ENCODE measurements around the gene LBX2. TPM values are rescaled to one million over a fixed set of nuclear protein-coding genes. Genes with fewer than 3 reads are reported as not detected.

The LBX2 gene
- total RNA-seq, 1 donor from 2014 or later: 0.54 TPM

Other genes starting within 250 kb of the LBX2 start
- gene SLC4A5, start 156.2 kb downstream of the LBX2 start, total RNA-seq: 0.47 and 0.71 TPM in 2 replicates
- gene DCTN1, start 119.3 kb downstream of the LBX2 start, total RNA-seq: 83.0 and 84.0 TPM in 2 replicates
- gene C2orf81, start 78.0 kb downstream of the LBX2 start, total RNA-seq: 1.9 and 2.4 TPM in 2 replicates
- gene WDR54, start 77.9 kb downstream of the LBX2 start, total RNA-seq: 56.4 and 58.6 TPM in 2 replicates
- gene RTKN, start 57.7 kb downstream of the LBX2 start, total RNA-seq: 4.0 and 4.2 TPM in 2 replicates
- gene INO80B, start 44.5 kb downstream of the LBX2 start, total RNA-seq: 67.8 and 70.0 TPM in 2 replicates
- gene WBP1, start 41.2 kb downstream of the LBX2 start, total RNA-seq: 32.6 and 35.3 TPM in 2 replicates
- 87.7 and 88.6 TPM in 2 replicates for gene MOGS, start 34.2 kb downstream of the LBX2 start, total RNA-seq
- 118 and 124 TPM in 2 replicates for gene MRPL53, start 26.9 kb downstream of the LBX2 start, total RNA-seq
- gene CCDC142, start 16.6 kb downstream of the LBX2 start, total RNA-seq: 30.4 and 36.3 TPM in 2 replicates
- gene TTC31, start 16.5 kb downstream of the LBX2 start, total RNA-seq: 30.2 and 32.2 TPM in 2 replicates
- 41.9 and 45.0 TPM in 2 replicates for gene PCGF1, start 8.1 kb upstream of the LBX2 start, total RNA-seq
- gene TLX2, start 14.8 kb upstream of the LBX2 start, total RNA-seq: 1.2 and 1.5 TPM in 2 replicates
- 0.65 and 0.86 TPM in 2 replicates for gene DQX1, start 26.6 kb upstream of the LBX2 start, total RNA-seq
- 178 and 187 TPM in 2 replicates for gene AUP1, start 30.1 kb upstream of the LBX2 start, total RNA-seq
- 57.0 and 57.3 TPM in 2 replicates for gene HTRA2, start 30.3 kb upstream of the LBX2 start, total RNA-seq
- 1.9 and 2.0 TPM in 2 replicates for gene LOXL3, start 54.3 kb upstream of the LBX2 start, total RNA-seq
- gene DOK1, start 55.1 kb upstream of the LBX2 start, total RNA-seq: 37.2 and 40.8 TPM in 2 replicates
- 0.10 TPM in 1 of 2 replicates, not detected in the other for gene M1AP, start 148.7 kb upstream of the LBX2 start, total RNA-seq
- 2.4 and 3.2 TPM in 2 replicates for gene SEMA4F, start 154.6 kb upstream of the LBX2 start, total RNA-seq

Measured in activated T-helper 1 cell treated with anti-CD3 and anti-CD28 coated beads, Interleukin-12 subunit alpha, Interleukin-12 subunit beta, Interleukin-2, Interleukin-4 antibody, amounts not matched to agents 30 ng/mL and 10 ng/mL and 1 ng/mL, durations not matched to agents 14 hours and 24 hours and 36 hours (primary cell).